SHP77 treated with DMSO at 0.1 percent for 48 hours (cell line): ENCODE results near the gene KRT77.
"Not testable (repeated sequence)": the region's sequence is repeated elsewhere in the genome, so short reads cannot be mapped to it uniquely, and the experiment has no call there.

Experiments used
- DNase-seq: peaks from one replicate; lab custom pipeline; 2025; lab: John Stamatoyannopoulos, UW

The KRT77 gene

GRCh38 chr12:52675301-52675701 is 28.0 kb downstream of the KRT77 start:
- DNase-seq, result no peak

GRCh38 chr12:52674433-52674775 is 28.9 kb downstream of the KRT77 start:
- DNase-seq, result no peak

- no peak for DNase-seq
Observed at GRCh38 chr12:52673713-52674432, 29.5 kb downstream of the KRT77 start.

- DNase-seq, result no peak
Observed at GRCh38 chr12:52673217-52673616, 30.1 kb downstream of the KRT77 start.

- DNase-seq, result no peak
Observed at GRCh38 chr12:52672321-52672933, 30.9 kb downstream of the KRT77 start.

- DNase-seq, result no peak
Observed at GRCh38 chr12:52670961-52671360, 32.4 kb downstream of the KRT77 start.

GRCh38 chr12:52670506-52670905 is 32.8 kb downstream of the KRT77 start:
- DNase-seq, result no peak

GRCh38 chr12:52669941-52670340 is 33.4 kb downstream of the KRT77 start:
- DNase-seq, result not testable (repeated sequence)

- DNase-seq, result no peak
Observed at GRCh38 chr12:52669426-52669825, 33.9 kb downstream of the KRT77 start.

GRCh38 chr12:52667931-52668330 is 35.4 kb downstream of the KRT77 start:
- DNase-seq, result no peak

GRCh38 chr12:52667509-52667908 is 35.8 kb downstream of the KRT77 start:
- no peak for DNase-seq

- no peak for DNase-seq
Observed at GRCh38 chr12:52666471-52666870, 36.9 kb downstream of the KRT77 start.

- no peak for DNase-seq
Observed at GRCh38 chr12:52663420-52663819, 39.9 kb downstream of the KRT77 start.

GRCh38 chr12:52662918-52663229 is 40.5 kb downstream of the KRT77 start:
- no peak for DNase-seq

GRCh38 chr12:52662093-52662917 is 41.0 kb downstream of the KRT77 start:
- DNase-seq, result no peak

GRCh38 chr12:52661668-52662067 is 41.7 kb downstream of the KRT77 start:
- DNase-seq, result no peak

- no peak for DNase-seq
Observed at GRCh38 chr12:52660934-52661499, 42.3 kb downstream of the KRT77 start.

- DNase-seq, result no peak
Observed at GRCh38 chr12:52659951-52660350, 43.4 kb downstream of the KRT77 start.

- DNase-seq, result no peak
Observed at GRCh38 chr12:52659395-52659794, 43.9 kb downstream of the KRT77 start.

- no peak for DNase-seq
Observed at GRCh38 chr12:52658196-52658595, 45.1 kb downstream of the KRT77 start.

GRCh38 chr12:52657250-52657902 is 45.9 kb downstream of the KRT77 start:
- no peak for DNase-seq

- DNase-seq, result no peak
Observed at GRCh38 chr12:52656616-52657015, 46.7 kb downstream of the KRT77 start.
